ENCODE measurements around the gene TOGARAM1.
"Not testable (repeated sequence)": the region's sequence is repeated elsewhere in the genome, so short reads cannot be mapped to it uniquely, and the experiment has no call there.

The TOGARAM1 gene

GRCh38 chr14:45080416-45080968 lies 118.5 kb downstream of the TOGARAM1 start:
- 97% methylated on average over 32 of the region's 40 CpGs for WGBS
- H3K79me1 ChIP-seq (replicated peaks; ENCODE audit: low read length, poor library complexity, severe bottlenecking), result not testable (repeated sequence)

DNA sequence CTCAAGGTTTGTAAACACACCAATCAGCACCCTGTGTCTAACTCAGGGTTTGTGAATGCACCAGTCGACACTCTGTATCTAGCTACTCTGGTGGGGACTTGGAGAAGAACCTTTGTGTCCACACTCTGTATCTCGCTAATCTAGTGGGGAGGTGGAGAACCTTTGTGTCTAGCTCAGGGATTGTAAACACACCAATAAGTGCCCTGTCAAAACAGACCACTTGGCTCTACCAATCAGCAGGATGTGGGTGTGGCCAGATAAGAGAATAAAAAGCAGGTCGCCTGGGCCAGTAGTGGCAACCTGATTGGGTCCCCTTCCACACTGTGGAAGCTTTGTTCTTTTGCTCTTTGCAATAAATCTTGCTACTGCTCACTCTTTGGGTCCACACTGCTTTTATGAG lies 119.1 kb downstream of the TOGARAM1 start:
- not testable (repeated sequence) for H2BK12ac ChIP-seq (ENCODE audit: low read length in 2 of 2); H3K4me3 ChIP-seq (ENCODE audit: insufficient read depth in 1 of 2, low read depth in 1 of 2, low read length in 2 of 2); H2BK15ac ChIP-seq (ENCODE audit: low read depth, poor library complexity, severe bottlenecking); H3K18ac ChIP-seq (ENCODE audit: low read depth in 1 of 2, low read length in 2 of 2); H3K27me3 ChIP-seq (ENCODE audit: control insufficient read depth in 1 of 2, insufficient read depth in 1 of 2, low read length in 2 of 2); H3K9me3 ChIP-seq (ENCODE audit: control insufficient read depth, low read length); H3K79me1 ChIP-seq (replicated peaks; ENCODE audit: low read length, poor library complexity, severe bottlenecking); H3K36me3 ChIP-seq (ENCODE audit: control insufficient read depth in 1 of 2, insufficient read depth in 2 of 2, low read depth in 1 of 2, low read length in 2 of 2); H3K4me1 ChIP-seq (ENCODE audit: control insufficient read depth, insufficient read depth, low read depth, low read length); H2BK5ac ChIP-seq (ENCODE audit: low read depth, low read length, poor library complexity, severe bottlenecking); H3K23ac ChIP-seq (ENCODE audit: low read length in 2 of 2); H2BK120ac ChIP-seq (ENCODE audit: low read depth, low read length); H3K14ac ChIP-seq (ENCODE audit: low read length in 2 of 2); H3K4me2 ChIP-seq (ENCODE audit: low read length, poor library complexity, severe bottlenecking); H3K9ac ChIP-seq (ENCODE audit: low read length); H4K91ac ChIP-seq (ENCODE audit: low read length); H3K4ac ChIP-seq (ENCODE audit: low read depth in 1 of 2, low read length in 2 of 2); DNase-seq; H2AK5ac ChIP-seq (ENCODE audit: low read length, severe bottlenecking); H4K8ac ChIP-seq (ENCODE audit: low read length); H3K27ac ChIP-seq (ENCODE audit: low read length, poor library complexity, severe bottlenecking); H2AFZ ChIP-seq (ENCODE audit: low read depth, low read length)
- WGBS, result 99% methylated on average over 3 of the region's 3 CpGs

More at GRCh38 chr14:45080416-45080968, 118.5 kb downstream of the TOGARAM1 start:
- not testable (repeated sequence) for H3K36me3 ChIP-seq (ENCODE audit: control insufficient read depth in 1 of 2, insufficient read depth in 2 of 2, low read depth in 1 of 2, low read length in 2 of 2); H3K4ac ChIP-seq (ENCODE audit: low read depth in 1 of 2, low read length in 2 of 2); H2BK15ac ChIP-seq (ENCODE audit: low read depth, poor library complexity, severe bottlenecking); H3K27me3 ChIP-seq (ENCODE audit: control insufficient read depth in 1 of 2, insufficient read depth in 1 of 2, low read length in 2 of 2); H2BK5ac ChIP-seq (ENCODE audit: low read depth, low read length, poor library complexity, severe bottlenecking); H3K23ac ChIP-seq (ENCODE audit: low read length in 2 of 2); H3K4me3 ChIP-seq (ENCODE audit: insufficient read depth in 1 of 2, low read depth in 1 of 2, low read length in 2 of 2); H3K27ac ChIP-seq (ENCODE audit: low read length, poor library complexity, severe bottlenecking); H3K4me1 ChIP-seq (ENCODE audit: control insufficient read depth, insufficient read depth, low read depth, low read length); H2AK5ac ChIP-seq (ENCODE audit: low read length, severe bottlenecking); H3K9me3 ChIP-seq (ENCODE audit: control insufficient read depth, low read length); H3K4me2 ChIP-seq (ENCODE audit: low read length, poor library complexity, severe bottlenecking); H3K9ac ChIP-seq (ENCODE audit: low read length); H3K14ac ChIP-seq (ENCODE audit: low read length in 2 of 2); H4K8ac ChIP-seq (ENCODE audit: low read length); H2AFZ ChIP-seq (ENCODE audit: low read depth, low read length); H4K91ac ChIP-seq (ENCODE audit: low read length); H2BK12ac ChIP-seq (ENCODE audit: low read length in 2 of 2); DNase-seq; H2BK120ac ChIP-seq (ENCODE audit: low read depth, low read length); H3K18ac ChIP-seq (ENCODE audit: low read depth in 1 of 2, low read length in 2 of 2)

DNA sequence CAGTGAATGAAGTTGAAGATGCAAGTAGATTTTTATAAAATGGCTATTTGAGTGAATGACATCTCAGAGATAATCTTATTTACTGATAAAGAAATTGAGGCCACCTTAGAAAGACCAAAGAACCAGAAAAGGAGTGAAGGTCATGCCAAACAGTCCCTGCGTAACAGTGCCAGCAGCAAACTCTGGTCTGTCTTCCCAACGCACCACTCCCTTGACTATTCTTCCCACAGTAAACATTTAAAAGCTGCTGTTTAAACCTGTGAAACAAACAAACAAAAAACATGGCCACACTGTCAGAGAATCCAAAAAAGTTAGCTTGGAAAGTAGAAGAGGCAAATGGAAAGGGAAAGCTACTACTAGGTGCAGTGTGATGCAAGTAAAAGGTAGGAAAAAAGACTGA lies 120.4 kb downstream of the TOGARAM1 start:
- no peaks in the 10 kb centered on the region for H3K79me1 ChIP-seq (replicated peaks; ENCODE audit: low read length, poor library complexity, severe bottlenecking)
- no peak overlapping the region for H3K4ac ChIP-seq (ENCODE audit: low read depth in 1 of 2, low read length in 2 of 2)
- H3K27ac ChIP-seq (ENCODE audit: low read length, poor library complexity, severe bottlenecking), result no peak overlapping the region
- no peaks in the 10 kb centered on the region for H3K36me3 ChIP-seq (ENCODE audit: control insufficient read depth in 1 of 2, insufficient read depth in 2 of 2, low read depth in 1 of 2, low read length in 2 of 2)
- no peak overlapping the region for H2BK5ac ChIP-seq (ENCODE audit: low read depth, low read length, poor library complexity, severe bottlenecking)
- no peak overlapping the region for H4K91ac ChIP-seq (ENCODE audit: low read length)
- H3K4me1 ChIP-seq (ENCODE audit: control insufficient read depth, insufficient read depth, low read depth, low read length), result peaks cover 5% of the 10 kb centered on the region
- no peaks in the 10 kb centered on the region for H3K9me3 ChIP-seq (ENCODE audit: control insufficient read depth, low read length)
- H3K9ac ChIP-seq (ENCODE audit: low read length), result no peak overlapping the region
- H2BK12ac ChIP-seq (ENCODE audit: low read length in 2 of 2), result no peak overlapping the region
- no peak overlapping the region for H2AK5ac ChIP-seq (ENCODE audit: low read length, severe bottlenecking)
- no peaks in the 10 kb centered on the region for H3K27me3 ChIP-seq (ENCODE audit: control insufficient read depth in 1 of 2, insufficient read depth in 1 of 2, low read length in 2 of 2)
- H3K14ac ChIP-seq (ENCODE audit: low read length in 2 of 2), result no peak overlapping the region
- H2BK120ac ChIP-seq (ENCODE audit: low read depth, low read length), result no peak overlapping the region
- H3K4me2 ChIP-seq (ENCODE audit: low read length, poor library complexity, severe bottlenecking), result no peak overlapping the region
- no peak overlapping the region for H3K18ac ChIP-seq (ENCODE audit: low read depth in 1 of 2, low read length in 2 of 2)
- H2AFZ ChIP-seq (ENCODE audit: low read depth, low read length), result no peak overlapping the region
- H3K4me3 ChIP-seq (ENCODE audit: insufficient read depth in 1 of 2, low read depth in 1 of 2, low read length in 2 of 2), result no peak overlapping the region
- WGBS, result 100% methylated on average over 1 of the region's 2 CpGs
- no peak overlapping the region for H4K8ac ChIP-seq (ENCODE audit: low read length)
- DNase-seq, result no peak
- H3K23ac ChIP-seq (ENCODE audit: low read length in 2 of 2), result no peak overlapping the region
- H2BK15ac ChIP-seq (ENCODE audit: low read depth, poor library complexity, severe bottlenecking), result no peak overlapping the region

- H2BK15ac ChIP-seq (ENCODE audit: low read depth, poor library complexity, severe bottlenecking), result no peak overlapping the region
- no peak for DNase-seq
Observed at GRCh38 chr14:45083617-45083975, 121.6 kb downstream of the TOGARAM1 start.

More at GRCh38 chr14:45083617-45083975, 121.6 kb downstream of the TOGARAM1 start:
- Histone ChIP-seq H3K23ac (ENCODE audit: low read length in 2 of 2) (no peak overlapping the region), H3K79me1 (replicated peaks; ENCODE audit: low read length, poor library complexity, severe bottlenecking) (no peaks in the 10 kb centered on the region), H3K4me3 (ENCODE audit: insufficient read depth in 1 of 2, low read depth in 1 of 2, low read length in 2 of 2) (peak overlapping the region; percentile 69 to 91), H2BK12ac (ENCODE audit: low read length in 2 of 2) (no peak overlapping the region), H3K9ac (ENCODE audit: low read length) (peak overlapping the region; percentile 87), H2BK5ac (ENCODE audit: low read depth, low read length, poor library complexity, severe bottlenecking) (no peak overlapping the region), H4K91ac (ENCODE audit: low read length) (no peak overlapping the region), H3K4me1 (ENCODE audit: control insufficient read depth, insufficient read depth, low read depth, low read length) (peaks cover 5% of the 10 kb centered on the region), H4K8ac (ENCODE audit: low read length) (peak overlapping the region; percentile 1), H3K36me3 (ENCODE audit: control insufficient read depth in 1 of 2, insufficient read depth in 2 of 2, low read depth in 1 of 2, low read length in 2 of 2) (no peaks in the 10 kb centered on the region), H2AK5ac (ENCODE audit: low read length, severe bottlenecking) (no peak overlapping the region), H3K18ac (ENCODE audit: low read depth in 1 of 2, low read length in 2 of 2) (peak overlapping the region in 1 of 2 experiments; percentile 16), H2BK120ac (ENCODE audit: low read depth, low read length) (no peak overlapping the region), H3K4ac (ENCODE audit: low read depth in 1 of 2, low read length in 2 of 2) (peak overlapping the region in 1 of 2 experiments; percentile 63), H3K14ac (ENCODE audit: low read length in 2 of 2) (no peak overlapping the region), H3K27ac (ENCODE audit: low read length, poor library complexity, severe bottlenecking) (no peak overlapping the region), H3K27me3 (ENCODE audit: control insufficient read depth in 1 of 2, insufficient read depth in 1 of 2, low read length in 2 of 2) (no peaks in the 10 kb centered on the region), H2AFZ (ENCODE audit: low read depth, low read length) (peak overlapping the region; percentile 58), H3K9me3 (ENCODE audit: control insufficient read depth, low read length) (no peaks in the 10 kb centered on the region), H3K4me2 (ENCODE audit: low read length, poor library complexity, severe bottlenecking) (peak overlapping the region; percentile 82)
- 5% methylated on average over 6 of the region's 10 CpGs for WGBS

Measured in mesenchymal stem cell (in vitro differentiated cells and primary cell).